Left forelimb (tissue), 1 donor: Measurements from ENCODE around the gene TCEAL4.
A peak's percentile ranks its signal among the peaks of the same experiment; 100 is the strongest.

Source experiments
- DNase-seq: peaks from one replicate; pipeline ENCODE4 v3.0.0-alpha.2; 2018; ENCODE audit warnings: low spot score

TCEAL4 gene

DNA sequence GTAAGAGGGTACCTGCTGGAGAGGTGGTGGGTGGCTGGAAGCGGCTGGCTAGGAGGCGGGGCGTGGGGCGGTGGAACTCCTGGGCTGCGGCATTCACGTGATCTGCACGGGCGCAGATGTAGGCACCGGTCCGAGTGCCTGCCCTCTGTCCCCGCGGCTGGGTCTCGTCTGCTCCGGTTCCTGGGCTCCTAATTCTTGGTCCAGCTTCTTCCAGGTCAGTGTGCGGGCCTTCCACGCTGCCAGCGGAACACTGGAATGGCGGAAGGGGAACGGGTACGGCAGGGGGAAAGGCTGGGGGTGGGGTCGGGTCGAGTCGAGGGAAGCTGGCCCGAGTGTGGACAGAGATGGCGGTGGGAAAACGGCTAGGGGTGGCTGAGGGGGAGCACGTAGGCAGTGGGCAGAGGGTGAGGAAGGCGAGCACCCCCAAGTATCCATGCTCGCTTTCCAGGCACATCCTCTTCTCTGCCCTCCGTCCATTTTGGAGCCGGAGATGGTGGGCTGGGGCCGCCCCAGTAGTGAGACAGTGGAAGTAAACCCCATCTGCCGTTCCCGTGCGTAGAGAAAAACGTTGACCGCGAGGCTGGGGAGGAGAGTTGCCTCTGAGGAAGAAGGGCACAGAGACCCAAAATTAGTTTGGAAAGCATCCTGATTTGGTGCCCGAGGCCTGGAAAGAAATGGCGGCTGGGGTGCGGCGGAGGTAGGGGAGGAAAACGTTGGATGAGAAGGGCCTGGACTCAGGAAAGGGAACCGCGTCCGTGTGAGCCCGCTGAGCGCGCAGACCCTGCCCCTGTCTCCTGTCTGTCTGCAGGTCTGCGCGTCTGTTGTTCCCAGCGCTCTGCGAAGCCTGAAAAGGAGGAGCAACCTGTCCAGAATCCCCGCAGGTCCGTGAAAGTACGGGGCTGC, at the start of gene TCEAL4:
TSS of gene TCEAL4 (plus strand) at position 105 of the 903 bp plus-strand sequence. CDS start 1,161 bp downstream, outside the sequence.
- DNase-seq = peak; percentile 63

DNA sequence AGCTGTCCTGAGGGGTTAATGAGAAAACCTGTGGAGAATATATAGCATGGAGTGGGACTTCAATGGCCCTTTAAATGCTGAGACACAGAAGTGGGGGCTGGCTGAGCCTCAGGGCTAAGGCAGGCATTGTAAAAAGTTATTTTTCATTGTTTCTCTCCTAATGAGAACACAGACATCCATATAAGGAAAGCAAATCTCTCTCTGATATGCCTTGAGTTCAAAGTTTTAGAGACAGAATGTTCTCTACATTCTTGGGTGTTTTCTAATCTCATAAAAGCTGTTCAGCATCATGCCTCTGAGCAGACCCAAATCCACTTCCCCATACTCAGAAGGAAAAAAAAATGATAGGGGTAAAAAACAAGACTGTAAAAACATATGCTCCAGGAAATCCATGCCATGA, 49.2 kb upstream of the TCEAL4 start:
- DNase-seq = no peak

DNA sequence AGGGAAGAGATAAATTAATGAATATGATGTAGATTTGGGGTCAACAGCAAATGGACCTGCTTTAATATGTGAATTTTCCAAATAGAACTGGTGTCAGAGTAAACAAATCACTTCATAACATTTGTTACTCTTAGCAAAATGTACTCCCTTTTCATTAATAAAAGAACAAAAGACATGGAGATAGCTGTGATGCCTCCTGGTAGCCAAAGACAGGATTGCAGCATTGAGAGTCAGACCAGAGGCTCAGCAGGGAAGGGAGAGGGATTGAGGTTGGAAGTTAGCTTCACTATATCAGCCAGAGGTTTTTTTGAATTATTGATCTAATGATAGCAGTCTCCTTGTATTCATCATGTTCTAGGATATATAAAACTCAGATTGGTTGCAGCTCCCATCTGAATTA, 48.6 kb upstream of the TCEAL4 start:
- no peak for DNase-seq

DNA sequence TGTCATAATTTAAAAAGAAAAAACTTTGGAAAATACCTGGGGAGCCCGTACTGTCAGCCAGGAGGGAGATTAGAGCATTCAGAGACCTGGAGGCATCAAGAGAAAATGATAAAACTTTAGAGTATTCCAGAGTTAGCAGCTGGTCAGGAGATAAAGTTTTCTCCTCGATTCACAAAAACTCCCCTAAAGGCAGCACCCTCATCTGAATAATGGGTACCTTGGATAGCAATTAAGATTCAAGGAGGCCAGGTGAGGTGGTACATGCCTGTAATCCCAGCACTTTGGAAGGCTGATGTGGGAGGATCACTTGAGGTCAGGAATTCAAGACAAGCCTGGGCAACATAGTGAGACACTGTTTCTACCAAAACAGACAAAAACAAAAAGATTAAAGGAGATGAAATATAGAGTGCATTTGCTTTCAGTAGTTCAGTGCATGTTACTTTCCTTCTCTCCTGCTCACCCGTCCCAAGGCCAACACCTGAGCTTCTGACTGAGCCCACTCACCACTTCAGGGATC, 47.4 kb upstream of the TCEAL4 start:
- DNase-seq = no peak

DNA sequence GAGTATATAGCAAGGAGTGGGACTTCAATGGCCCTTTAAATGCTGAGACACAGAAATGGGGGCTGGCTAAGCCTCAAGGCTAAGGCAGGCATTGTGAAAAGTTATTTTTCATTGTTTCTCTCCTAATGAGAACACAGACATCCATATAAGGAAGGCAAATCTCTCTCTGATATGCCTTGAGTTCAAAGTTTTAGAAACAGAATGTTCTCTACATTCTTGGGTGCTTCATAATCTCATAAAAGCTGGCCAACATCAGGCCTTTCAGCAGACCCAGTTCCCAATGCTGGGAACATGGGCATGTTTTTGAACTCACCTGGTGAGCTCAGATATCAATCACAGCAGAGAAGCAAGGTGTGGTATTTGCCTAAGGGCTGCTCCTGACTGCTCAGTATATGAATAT, 46.6 kb upstream of the TCEAL4 start:
- DNase-seq = no peak

DNA sequence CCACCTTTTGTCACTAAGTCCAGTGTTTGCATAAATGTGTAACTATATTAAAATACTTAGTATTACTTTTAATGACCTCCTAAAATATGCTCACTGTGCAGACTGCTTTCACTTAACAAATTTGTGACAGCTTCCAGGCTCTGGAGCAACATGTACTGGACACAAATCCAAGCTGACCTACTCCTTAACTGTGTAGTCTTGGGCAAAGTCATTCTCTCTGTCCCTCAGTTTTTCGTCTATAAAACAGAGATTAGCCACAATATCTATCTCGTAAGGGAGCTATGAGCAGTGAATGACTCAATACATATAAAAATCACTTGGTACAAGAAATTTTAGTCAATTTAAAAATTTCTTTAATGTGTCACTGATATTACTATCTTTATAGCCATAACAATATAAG, 45.6 kb upstream of the TCEAL4 start:
- DNase-seq = no peak

DNA sequence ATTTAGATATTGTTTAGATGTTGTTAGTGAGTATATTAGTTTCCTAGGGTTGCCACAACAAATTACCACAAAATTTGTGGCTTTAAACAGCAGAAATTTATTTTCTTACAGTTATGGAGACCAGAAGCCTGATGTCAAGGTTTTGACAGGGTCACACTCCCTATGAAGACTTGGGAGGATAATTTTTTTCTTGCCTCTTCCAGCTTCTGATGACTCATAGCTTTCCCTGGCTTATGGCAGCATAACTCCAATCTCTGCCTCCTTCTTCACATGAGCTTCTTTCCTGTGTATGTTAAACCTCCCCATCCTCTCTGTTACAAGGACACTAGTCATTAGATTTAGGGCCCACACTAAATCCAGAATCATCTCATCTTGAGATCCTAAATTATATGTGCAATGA, 45.2 kb upstream of the TCEAL4 start:
- DNase-seq = no peak

DNA sequence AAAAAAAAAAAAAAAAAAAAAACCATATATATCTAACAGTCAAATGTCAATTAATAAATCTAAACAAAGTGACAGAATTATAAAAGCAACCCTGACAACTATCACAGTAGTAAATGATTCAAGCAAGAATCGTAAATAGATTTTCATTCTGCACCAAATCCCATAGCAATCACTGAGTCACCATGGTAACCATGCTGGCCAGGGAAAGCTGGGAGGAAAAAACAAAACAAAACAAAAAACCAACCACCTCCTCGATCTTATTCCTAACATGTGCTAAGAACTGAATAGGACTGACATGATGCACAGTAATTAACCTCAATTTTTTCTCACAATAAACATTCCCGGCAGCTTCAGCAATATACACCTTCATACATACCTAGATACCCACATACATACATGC, 35.4 kb upstream of the TCEAL4 start:
- no peak for DNase-seq

DNA sequence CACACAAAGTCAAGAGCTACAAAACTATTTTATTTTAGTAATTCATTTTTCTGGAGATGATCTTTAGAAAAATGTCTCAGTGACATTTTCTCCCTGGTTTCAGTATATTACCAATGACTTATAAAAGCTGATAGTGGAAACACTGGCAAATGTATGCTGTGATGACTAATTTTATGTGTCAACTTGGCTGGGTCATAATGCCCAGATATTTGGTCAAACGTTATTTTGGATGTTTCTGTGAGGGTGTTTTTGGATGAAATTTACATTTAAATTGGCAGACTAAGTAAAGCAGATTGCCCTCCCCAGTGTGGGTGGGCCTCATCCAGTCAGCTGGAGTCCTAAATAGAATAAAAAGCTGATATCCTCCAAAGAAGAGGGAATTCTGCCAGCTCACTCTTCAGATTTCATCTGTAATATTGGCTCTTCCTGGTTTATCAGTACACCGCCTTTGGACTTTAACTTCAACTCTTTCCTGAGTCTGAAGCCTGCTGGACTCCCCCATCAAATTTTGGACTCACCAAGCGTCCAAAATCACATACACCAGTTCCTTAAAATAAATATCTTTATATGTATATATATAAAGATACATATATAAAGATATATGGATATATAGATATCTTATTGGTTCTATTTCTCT, 34.8 kb upstream of the TCEAL4 start:
- DNase-seq = no peak

DNA sequence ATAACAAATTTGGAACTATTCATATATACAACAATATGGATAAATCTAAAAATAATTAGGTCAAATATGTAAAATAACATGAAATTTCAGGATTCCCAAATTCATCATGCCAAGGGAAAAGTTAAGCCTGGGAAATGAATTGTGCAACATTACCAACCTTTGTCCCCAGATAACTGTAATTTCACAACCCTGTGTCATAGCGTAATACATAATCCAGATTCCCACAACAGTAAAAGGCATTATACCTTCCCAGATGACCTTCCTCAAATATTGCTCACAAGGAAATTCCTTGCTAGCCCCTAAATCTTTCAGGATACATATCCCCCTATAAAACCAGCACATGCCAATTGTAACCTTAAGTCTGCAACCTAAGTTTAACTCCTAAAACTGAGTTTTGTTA, 33.1 kb upstream of the TCEAL4 start:
- DNase-seq = no peak

DNA sequence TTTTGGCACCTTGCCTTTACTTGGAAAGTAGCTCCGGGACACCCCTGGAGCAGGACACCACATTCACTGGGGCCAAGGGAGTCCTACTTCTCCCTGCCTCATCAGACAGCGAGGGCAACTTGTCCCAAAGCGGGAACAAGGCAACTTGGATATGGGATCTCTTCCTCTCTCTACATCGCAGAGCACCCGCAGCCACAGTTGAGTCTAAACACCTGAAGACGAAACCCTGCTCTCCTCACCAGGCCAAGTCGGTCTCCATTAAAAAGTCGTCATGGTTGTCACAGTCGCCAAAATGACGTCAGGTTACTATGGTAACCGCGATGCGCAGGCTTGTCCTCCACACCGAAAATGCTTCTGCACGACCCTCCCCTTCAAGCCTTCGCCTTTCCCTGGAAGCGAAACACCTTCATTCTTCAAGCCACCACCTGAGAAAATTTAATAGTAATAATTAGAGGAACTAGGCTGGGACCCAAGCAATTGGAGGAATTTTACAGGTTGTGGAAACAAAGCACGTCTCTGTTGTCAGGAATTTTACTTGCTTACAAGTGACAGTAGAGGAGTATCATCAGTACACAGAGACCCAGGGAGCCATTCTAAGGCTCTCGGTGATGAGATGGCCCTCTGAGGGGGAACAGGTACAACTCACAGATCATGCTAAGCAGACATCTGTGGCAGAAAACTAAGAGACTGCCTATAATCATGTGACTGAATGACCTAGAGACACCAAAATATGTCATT, 30.5 kb upstream of the TCEAL4 start:
- DNase-seq = peak; percentile 78

DNA sequence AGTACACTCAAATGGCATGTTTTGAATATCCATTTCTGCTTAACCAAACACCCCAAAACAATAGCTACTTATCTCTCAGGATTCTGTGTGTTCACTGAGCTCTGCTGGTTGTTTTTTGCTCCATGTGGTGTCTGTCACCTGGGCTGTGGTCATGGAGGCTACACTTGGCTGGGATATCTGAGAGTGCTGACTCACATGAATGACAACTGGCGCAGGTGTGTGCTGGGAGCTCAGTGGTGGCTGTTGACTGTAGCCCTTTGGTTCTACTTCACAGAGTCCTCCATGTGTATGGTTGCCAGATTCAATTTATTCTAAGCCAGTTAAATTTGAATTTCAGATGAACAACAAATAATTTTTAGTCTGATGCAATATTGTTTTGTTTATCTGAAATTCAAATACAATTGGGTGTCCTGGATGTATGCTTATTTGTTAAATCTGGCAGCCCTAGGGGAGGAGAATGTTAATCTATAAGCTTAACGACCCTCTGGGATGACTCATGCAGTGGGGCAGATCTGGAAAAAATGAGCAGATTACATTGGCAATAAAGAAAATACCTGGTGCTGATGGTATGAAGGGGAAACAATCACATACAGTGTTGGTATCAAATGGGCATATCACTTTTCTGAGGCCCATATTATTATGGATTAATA, 28.2 kb upstream of the TCEAL4 start:
- DNase-seq = no peak

DNA sequence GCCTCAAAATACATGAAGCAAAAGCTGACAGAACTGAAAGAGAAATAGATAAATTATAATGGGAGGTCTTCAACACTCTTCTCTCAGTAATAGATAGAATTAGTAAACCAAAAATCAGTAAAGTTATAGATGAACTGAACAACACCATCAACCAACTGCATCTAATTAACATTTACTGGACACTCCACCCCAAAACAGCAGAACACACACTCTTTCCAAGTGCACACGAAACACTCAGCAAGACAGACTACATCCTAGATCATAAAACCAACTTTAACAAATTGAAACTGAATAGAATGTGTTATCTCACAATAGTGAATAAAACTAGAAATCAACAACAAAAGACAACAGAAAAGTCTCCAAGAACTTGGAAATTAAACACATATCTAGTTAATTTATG, 25.1 kb upstream of the TCEAL4 start:
- no peak for DNase-seq

DNA sequence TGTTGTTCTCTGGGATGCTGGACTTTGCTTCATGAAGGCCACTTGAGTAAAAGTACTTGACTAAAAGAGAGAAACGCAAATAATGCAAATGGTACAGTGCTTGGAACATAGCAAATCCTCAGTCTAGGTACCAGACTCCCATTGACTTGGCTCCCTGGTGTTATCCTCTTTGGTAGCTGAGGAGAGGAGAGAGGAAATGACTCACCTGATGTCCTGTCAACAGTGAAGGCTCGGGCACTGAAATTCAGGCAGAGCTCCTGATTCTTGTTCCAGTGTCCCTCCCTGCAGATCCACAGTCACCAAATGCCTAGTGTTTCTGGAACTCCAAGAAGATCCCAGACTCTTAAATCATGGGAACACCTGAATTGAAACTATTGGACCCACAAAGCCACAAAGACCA, 22.5 kb upstream of the TCEAL4 start:
- no peak for DNase-seq

DNA sequence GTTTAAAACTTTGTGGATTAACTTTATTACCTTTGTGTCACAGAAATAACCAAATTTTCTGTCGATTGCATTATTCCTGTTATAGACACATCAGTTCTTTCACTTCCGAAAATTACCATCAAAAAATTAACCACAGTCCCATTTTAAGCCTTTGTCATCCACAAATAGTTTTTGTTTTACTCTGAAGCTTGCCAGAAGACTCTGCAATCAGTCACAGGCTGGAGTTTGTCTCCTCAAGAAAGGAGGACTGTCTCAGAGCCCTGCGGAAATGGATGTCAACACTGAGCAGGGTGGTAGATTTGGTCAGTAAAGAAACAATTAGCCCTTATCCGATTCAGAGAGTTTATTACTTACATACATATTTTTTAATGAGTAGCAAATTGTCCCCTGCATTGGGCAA, 20.1 kb upstream of the TCEAL4 start:
- DNase-seq = no peak

DNA sequence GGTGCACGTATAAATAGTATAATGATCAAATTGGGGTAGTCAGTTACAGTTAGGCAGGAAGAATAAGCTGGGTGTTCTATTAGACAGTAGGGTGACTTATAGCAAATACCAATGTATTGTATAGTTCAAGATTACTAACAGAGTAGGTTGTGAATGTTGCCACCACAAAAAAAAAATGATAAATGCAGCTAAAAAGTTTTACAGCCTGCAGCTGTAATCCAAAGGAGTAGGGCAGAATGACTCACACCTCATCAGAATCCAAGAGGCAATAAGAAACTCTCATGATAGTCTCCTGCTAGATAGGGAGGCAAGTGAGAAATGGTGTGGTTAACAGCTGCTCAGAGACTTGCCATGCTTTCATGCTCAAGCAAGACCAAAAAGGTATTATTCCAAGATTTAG, 19.6 kb upstream of the TCEAL4 start:
- DNase-seq = no peak

DNA sequence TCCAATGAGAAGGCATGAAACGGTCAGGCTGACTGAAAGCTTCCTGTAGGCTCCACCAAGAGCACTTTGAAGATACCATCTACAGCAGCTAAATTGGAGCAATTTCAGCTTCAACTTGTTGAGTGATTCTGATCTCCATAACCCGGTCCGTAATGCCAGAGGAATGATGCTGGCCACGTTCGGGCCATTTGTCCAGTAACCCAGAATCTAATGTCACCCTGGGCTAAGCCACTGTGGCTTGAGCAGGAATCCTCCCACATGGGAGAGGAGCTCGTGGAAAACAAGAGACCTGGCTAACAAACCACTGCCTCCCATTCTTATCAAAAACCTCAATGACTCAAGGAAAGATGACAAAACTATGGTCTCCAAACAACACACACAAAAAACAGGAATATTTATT, 14.2 kb upstream of the TCEAL4 start:
- no peak for DNase-seq

DNA sequence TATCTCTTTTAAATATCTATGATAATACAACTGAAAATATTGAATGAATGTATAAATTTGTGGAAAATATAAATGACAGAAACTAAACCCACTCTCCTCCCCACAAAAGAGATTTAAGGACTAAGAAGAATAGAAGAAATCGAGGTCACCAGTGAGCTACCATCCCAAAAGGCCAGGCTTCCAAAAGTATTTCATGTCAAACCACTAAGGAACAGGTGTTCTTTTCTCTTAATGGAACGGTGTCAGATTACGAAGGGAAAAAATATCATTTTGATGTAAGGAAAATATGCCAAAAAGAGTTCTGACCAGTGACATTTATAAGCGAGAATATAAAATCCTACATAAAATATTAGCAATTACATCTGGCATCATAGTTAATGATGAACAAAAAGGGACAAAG, 13.6 kb upstream of the TCEAL4 start:
- DNase-seq = no peak

DNA sequence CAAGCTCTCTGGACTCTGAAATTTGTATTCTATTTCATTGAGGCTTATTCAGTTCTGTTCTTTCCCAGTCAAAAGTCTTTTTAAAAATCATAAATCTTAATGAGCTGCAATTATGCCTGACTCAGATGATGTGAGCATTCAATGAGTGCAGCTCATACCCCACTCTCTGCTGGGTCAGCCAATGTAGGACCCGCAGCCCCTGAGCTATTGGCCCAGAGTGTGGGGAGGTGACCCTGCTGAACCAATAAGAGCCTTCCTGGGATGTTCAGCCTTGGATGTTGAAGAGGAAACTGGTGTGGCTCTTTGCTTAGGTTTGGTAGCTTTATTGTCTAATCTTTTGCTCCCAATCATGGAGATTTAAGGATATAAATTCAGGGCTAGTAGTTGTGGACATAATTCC, 12.1 kb upstream of the TCEAL4 start:
- no peak for DNase-seq

DNA sequence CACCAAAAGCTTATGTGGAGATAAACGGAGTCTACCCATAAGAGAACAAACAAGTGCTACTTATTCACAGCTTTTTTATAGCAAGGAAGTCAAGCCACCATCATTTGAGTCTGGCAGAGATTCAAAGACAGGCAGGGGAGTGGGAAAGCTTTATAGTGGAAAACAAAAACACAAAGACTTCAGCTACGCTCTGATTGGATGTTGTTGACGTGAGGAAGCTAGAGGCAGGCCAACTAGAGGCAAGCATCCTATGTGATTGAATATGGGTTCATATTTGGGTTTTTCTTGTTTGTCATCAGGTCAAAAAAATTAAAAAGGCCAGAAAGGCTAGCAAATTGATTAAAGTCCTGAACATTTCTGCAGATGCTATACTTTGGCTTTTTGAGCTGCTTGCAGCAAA, 719 bp upstream of the TCEAL4 start:
- DNase-seq = no peak

DNA sequence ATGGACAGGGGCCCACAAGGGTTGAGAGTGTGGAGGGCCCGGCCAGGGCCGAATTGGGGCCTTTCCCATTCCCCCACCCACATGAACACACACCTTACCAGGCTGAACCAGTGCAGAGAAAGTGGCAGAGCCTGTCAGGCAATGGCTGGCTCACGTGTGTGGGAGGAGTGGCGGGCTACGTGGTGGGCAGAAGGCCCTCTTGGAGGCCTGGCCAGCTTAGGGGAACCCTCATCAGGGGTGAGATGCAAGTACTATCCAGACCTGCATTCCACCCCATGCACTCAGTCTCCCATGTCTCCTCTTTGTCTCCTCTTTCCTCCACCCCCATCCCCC, 965 bp downstream of the TCEAL4 start:
- no peak for DNase-seq

DNA sequence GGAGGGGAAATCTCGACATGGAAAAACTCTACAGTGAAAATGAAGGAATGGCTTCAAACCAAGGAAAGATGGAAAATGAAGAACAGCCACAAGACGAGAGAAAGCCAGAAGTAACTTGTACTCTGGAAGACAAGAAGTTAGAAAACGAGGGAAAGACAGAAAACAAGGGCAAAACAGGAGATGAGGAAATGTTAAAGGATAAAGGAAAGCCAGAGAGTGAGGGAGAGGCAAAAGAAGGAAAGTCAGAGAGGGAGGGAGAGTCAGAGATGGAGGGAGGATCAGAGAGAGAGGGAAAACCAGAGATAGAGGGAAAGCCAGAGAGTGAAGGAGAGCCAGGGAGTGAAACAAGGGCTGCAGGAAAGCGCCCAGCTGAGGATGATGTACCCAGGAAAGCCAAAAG, 1.3 kb downstream of the TCEAL4 start:
- no peak for DNase-seq
